GM12874 (cell line): Measurements from ENCODE around the gene PTGES.

Source experiments
- TF ChIP-seq, protein P1 (sequence below): IDR thresholded peaks from 2 replicates; pipeline ENCODE4 v1.5.1; 2011; ENCODE audit warnings: low read depth, mild to moderate bottlenecking, control low read depth, low read length, moderate library complexity; ENCODE audit not compliant: insufficient read depth

The PTGES gene

DNA sequence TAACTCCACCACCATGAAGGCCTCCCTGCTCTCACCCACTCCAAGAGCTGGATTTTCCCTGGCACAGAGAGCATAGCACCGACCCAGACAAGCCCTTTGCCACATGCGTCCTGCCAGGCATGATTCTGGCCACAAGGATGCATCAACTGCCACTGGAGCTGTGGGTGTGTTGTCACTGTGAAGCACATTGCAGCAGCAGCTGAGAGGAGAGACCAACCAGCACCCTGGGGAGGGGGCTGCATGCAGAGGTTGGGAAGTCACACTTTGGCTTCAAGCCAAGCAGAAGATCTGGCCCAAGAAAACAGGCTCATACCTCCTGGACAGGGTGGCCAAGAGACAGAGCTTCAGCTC lies 22.6 kb upstream of the PTGES start:
- TF ChIP-seq, protein P1, sequence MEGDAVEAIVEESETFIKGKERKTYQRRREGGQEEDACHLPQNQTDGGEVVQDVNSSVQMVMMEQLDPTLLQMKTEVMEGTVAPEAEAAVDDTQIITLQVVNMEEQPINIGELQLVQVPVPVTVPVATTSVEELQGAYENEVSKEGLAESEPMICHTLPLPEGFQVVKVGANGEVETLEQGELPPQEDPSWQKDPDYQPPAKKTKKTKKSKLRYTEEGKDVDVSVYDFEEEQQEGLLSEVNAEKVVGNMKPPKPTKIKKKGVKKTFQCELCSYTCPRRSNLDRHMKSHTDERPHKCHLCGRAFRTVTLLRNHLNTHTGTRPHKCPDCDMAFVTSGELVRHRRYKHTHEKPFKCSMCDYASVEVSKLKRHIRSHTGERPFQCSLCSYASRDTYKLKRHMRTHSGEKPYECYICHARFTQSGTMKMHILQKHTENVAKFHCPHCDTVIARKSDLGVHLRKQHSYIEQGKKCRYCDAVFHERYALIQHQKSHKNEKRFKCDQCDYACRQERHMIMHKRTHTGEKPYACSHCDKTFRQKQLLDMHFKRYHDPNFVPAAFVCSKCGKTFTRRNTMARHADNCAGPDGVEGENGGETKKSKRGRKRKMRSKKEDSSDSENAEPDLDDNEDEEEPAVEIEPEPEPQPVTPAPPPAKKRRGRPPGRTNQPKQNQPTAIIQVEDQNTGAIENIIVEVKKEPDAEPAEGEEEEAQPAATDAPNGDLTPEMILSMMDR = no peak

DNA sequence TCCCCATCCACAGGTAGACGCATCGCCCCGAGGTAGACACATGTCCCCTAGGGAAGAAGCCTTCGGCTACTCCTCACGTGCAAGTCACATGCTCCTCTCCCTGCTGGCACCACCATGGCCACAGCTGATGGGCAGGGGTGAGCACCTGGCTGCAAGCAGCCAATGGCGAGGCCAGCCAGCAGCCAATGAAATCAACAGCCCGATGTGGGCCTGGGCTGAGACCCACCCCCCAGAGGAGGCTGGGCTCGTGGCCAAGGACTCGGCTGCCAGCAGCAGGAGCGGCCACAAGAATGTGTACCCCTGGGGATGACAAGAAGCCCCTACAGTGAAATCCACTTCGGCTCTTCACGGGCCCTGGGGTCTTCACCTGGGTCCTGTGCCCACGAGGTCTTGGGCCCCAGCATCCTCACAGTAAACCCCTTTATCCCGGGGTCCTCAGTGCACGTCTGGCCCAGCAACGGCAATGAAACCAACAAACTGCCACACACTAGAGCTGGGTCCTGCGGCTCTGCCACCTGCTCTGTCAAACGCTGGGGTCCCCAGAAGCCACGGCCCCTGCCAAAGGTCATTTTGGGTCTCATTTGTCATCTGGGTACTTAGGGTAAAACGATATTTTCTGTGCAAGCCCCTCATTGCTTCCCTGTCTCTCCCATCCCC lies 22.1 kb upstream of the PTGES start:
- TF ChIP-seq, protein P1 = no peak

DNA sequence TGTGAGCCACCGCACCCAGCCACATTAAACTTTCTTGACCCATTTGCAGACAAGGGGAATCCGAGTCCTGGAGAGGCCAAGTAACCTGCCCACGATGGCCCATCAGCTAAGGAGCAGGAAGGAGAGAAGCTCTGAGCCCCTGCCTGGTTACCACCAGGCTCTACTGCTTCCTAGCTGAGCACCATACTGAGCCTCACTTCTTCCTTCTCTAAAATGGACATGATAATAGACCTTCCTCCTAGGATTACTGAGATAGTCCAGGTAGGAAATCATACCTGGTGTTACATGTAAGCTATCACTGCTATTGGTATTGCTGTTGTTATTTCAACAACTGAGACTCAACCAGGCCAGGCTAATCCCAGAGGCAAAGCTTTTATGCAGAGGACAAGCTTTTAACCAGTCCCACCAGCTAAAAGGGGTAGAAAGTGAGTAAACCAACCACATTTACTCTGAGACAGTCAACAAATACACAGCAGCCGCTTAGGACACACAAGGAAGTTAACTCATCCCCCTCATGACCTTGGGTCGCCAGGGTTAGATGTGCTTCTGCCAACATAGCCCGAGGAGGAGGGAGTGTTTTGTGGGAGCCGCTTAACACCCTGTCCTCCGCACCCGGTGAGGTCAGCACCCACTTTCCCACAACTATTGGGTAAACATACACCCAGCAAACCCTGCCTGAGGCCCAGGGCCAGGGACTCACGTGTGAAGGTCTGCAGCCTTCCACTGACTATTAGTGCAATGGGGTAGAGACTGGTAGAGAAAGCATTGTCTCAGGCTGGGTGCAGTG lies 20.6 kb upstream of the PTGES start:
- TF ChIP-seq, protein P1 = no peak

DNA sequence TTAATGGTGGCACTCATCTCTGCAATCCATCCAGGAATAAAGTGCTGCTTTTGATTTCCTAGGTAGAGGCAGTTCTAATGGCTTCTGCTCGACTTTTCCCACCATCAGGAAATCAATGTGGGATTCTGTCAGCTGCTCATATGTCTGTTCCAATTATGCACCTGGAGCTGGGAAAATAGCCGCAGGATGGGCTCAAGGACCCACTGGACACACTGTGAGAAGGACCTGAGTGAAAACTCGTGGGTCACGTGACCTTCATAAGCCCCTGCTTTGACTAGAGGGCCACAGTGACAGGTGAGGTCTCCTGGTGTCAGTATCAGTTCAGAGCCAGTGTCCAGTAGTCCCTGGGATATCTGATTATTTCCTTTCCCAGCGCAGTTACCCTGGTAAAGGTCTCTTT lies 17.9 kb upstream of the PTGES start:
- TF ChIP-seq, protein P1 = no peak

DNA sequence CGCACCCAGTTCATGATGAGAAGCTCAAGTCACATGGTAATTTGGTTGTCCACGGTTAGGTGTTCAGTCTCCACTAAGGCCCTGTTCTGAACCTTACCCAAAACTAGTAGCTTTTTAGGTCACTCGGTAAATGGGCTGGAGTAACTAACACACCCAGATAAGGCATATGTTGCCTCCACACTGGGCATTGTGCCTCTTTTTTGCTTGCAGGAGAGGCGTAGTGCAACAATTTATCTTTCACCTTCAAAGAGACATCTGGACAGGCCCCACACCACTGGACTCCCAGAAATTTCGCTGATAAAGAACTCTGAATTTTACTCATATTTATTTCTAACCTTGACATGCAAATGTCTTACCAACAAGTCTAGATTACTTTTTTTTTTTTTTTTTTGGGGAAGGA lies 16.8 kb upstream of the PTGES start:
- TF ChIP-seq, protein P1 = no peak

DNA sequence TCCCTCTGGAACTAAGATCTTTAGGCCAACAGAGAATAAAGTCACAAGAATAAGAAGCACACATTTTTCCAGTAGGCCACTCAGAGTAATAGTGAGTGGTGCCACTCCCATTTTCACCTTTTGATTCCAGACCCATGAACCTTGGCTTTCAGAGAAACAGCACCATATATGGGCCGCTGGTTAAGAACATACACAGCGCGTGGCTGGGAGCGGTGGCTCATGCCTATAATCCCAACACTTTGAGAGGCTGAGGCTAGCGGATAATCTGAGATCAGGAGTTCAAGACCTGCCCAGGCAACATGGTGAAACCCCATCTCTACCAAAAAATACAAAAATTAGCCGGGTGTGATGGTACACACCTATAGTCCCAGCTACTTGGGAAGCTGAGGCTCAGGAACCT lies 15.6 kb upstream of the PTGES start:
- TF ChIP-seq, protein P1 = no peak

DNA sequence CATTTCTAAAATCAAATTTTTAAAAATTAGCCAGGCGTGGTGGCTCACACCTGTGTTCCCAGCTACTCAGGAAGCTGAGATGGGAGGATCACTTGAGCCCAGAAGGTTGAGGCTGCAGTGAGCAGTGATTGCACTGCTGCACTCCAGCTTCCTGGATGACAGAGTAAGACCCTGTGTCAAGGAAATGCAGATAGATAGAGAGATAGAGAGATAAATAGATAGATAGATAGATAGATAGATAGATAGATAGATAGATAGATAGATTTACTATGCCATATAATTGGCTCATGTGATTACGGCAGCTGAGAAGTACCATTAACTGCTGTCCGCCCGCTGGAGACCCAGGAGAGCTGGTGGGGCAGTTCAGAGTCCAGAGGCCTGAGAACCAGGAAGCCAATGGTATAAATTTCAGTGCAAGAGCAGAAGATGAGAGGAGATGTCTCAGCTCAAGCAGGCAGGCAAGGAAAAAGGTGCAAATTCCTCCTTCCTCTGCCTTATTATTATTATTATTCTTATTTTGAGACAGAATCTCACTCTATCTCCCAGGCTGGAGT lies 13.0 kb upstream of the PTGES start:
- TF ChIP-seq, protein P1 = no peak
